Measurements from ENCODE around the gene SMKR1. TPM values are rescaled to one million over a fixed set of nuclear protein-coding genes. Genes with fewer than 3 reads are reported as not detected.

The SMKR1 gene
- total RNA-seq, 2 donors from 2014 or later = 3.4 TPM; not detected in 1

DNA sequence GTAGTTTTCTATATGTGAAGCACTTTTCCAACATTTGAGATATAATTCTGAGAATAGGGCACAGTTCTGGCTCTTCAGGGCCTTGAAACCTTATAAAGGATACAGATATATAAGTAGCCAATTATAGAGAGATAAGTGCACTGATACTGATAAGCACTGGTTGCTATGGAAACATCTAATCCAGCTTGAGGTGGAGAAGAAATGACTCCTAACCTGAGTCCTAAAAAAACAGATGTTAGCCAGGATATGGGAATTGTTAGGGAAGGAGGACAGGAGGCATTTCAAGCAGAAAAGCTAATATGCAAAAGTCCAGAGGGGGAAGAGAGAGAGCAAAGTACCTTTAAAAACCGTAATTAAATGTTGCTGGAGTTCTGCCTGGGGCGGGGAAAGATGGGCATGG lies 37.3 kb upstream of the SMKR1 start:
- DNase-seq (no peak), ATAC-seq (no peak)
- H3K4me1 ChIP-seq = no peaks in the 10 kb centered on the region
- no peak for TF ChIP-seq POLR2A (IDR thresholded peaks at IDR 0.05)
- TF ChIP-seq, protein P1, sequence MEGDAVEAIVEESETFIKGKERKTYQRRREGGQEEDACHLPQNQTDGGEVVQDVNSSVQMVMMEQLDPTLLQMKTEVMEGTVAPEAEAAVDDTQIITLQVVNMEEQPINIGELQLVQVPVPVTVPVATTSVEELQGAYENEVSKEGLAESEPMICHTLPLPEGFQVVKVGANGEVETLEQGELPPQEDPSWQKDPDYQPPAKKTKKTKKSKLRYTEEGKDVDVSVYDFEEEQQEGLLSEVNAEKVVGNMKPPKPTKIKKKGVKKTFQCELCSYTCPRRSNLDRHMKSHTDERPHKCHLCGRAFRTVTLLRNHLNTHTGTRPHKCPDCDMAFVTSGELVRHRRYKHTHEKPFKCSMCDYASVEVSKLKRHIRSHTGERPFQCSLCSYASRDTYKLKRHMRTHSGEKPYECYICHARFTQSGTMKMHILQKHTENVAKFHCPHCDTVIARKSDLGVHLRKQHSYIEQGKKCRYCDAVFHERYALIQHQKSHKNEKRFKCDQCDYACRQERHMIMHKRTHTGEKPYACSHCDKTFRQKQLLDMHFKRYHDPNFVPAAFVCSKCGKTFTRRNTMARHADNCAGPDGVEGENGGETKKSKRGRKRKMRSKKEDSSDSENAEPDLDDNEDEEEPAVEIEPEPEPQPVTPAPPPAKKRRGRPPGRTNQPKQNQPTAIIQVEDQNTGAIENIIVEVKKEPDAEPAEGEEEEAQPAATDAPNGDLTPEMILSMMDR (IDR thresholded peaks at IDR 0.05) = no peak
- intact Hi-C loops (cut with DNase I) = loop anchor here (10.0 kb wide), 1 partner anchor 250 kb away; no protein-coding TSS in a partner anchor
- no peaks in the 10 kb centered on the region for H3K9me3 ChIP-seq
- no peak overlapping the region for H3K4me3 ChIP-seq
- H3K27ac ChIP-seq = no peak overlapping the region
- 75 to 80% methylated on average over 2 of the region's 2 CpGs for WGBS, 2 donors
- H3K36me3 ChIP-seq (replicated peaks in 1 of 2; ENCODE audit: insufficient read depth in 1 of 2, low read depth in 2 of 2) = no peaks in the 10 kb centered on the region
- no peaks in the 10 kb centered on the region for H3K27me3 ChIP-seq

DNA sequence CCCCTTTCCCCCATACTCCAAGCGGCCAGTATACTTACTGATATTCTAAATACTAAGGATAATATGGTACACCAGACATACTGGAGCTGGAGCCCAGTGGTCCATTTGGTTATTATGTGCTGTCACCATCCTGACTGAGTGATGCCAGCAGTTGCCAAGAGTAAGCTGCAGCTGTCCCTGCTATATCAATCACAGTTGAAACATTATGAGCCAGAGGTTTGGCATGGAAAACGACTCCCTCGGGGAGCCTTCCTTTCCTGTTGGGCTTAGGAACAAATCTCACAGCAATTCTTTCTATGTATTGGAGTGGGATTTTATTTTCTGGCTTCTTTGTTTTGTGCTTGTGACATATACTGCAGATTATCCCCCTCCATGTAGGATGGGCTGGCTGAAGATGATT lies 35.5 kb upstream of the SMKR1 start:
- no peak for TF ChIP-seq POLR2A (IDR thresholded peaks at IDR 0.05)
- TF ChIP-seq, protein P1 (IDR thresholded peaks at IDR 0.05) = no peak
- Histone ChIP-seq H3K27ac (no peak overlapping the region), H3K27me3 (no peaks in the 10 kb centered on the region), H3K36me3 (replicated peaks in 1 of 2; ENCODE audit: insufficient read depth in 1 of 2, low read depth in 2 of 2) (no peaks in the 10 kb centered on the region), H3K9me3 (no peaks in the 10 kb centered on the region), H3K4me1 (no peaks in the 10 kb centered on the region), H3K4me3 (no peak overlapping the region)
- no peak for DNase-seq
- intact Hi-C loops (cut with DNase I) = loop anchor here (10.0 kb wide), 1 partner anchor 252 kb away; no protein-coding TSS in a partner anchor
- 78 to 91% methylated on average over 3 of the region's 3 CpGs for WGBS, 2 donors
- no peak for ATAC-seq

DNA sequence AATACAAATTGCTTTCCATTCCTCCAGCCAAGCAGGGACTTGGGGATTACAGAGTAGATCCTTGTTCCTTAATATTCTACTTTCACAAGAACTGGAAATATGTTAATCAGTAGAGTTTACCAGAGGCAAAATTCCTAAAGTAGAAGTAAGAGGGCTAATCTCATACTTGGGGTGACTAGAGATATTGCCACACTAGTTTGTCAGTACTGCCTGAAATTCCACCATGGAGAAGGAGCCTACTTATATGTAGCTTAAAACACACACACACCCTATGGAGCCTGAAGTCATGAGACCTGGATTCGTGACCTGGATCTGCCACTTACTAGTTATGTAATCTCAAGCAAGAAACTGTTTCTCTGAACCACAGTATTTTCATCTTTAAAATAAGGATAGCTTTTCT lies 34.2 kb upstream of the SMKR1 start:
- no peaks in the 10 kb centered on the region for H3K27me3 ChIP-seq
- no peak overlapping the region for H3K27ac ChIP-seq
- no peaks in the 10 kb centered on the region for H3K36me3 ChIP-seq (replicated peaks in 1 of 2; ENCODE audit: insufficient read depth in 1 of 2, low read depth in 2 of 2)
- H3K4me1 ChIP-seq = no peaks in the 10 kb centered on the region
- H3K4me3 ChIP-seq = no peak overlapping the region
- ATAC-seq (no peak), DNase-seq (no peak)
- intact Hi-C loops (cut with DNase I) = loop anchor here (10.0 kb wide), 1 partner anchor 253 kb away; no protein-coding TSS in a partner anchor
- TF ChIP-seq POLR2A (IDR thresholded peaks at IDR 0.05) = no peak
- TF ChIP-seq, protein P1 (IDR thresholded peaks at IDR 0.05) = no peak
- no peaks in the 10 kb centered on the region for H3K9me3 ChIP-seq
- WGBS, 2 donors = 65 to 74% methylated on average over 1 of the region's 1 CpG

DNA sequence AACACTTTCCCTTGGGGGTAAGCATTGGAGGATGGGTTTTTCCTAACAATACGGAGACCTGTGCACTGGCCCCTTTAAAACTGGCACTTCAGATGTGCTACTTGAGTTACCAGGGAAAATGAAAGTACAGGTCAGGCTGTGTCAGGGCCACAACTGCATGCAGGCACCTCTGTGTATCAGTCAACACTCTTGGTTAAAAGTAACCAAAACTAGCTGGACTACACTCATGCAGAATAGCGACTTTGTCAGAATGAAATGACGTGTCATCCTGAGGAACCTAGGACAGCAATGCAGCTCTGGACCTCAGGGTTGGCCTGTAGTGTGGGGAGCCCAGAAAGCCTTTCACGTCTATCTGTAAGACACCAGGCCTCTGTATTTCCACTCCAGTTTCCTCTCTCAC lies 33.8 kb upstream of the SMKR1 start:
- Histone ChIP-seq H3K36me3 (replicated peaks in 1 of 2; ENCODE audit: insufficient read depth in 1 of 2, low read depth in 2 of 2) (no peaks in the 10 kb centered on the region), H3K9me3 (no peaks in the 10 kb centered on the region), H3K4me1 (no peaks in the 10 kb centered on the region), H3K27ac (no peak overlapping the region), H3K4me3 (no peak overlapping the region), H3K27me3 (no peaks in the 10 kb centered on the region)
- WGBS, 2 donors = 60 to 68% methylated on average over 4 of the region's 4 CpGs
- no peak for TF ChIP-seq POLR2A (IDR thresholded peaks at IDR 0.05)
- TF ChIP-seq, protein P1 (IDR thresholded peaks at IDR 0.05) = no peak
- DNase-seq (no peak), ATAC-seq (no peak)
- intact Hi-C loops (cut with DNase I) = loop anchor here (10.0 kb wide), 1 partner anchor 254 kb away; no protein-coding TSS in a partner anchor

DNA sequence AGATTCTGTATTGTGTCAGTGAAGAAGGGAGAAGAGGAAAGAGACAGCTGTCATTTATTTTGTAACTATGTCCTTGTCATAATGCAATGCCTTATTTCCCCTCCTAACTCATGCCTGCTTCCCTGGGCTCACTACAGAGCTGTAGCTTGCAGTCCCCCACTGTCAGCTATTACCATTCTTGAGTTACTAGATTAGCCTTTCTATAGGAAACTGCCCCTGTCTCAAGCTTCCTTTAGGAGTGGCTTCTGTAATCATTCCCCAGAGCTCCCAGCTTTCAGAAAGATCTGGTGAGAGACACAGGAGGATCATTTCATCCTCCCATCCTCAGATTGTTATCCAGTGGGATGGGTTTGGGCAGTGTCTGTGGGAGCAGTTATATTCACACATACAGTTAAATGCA lies 32.4 kb upstream of the SMKR1 start:
- H3K27ac ChIP-seq = no peak overlapping the region
- TF ChIP-seq POLR2A (IDR thresholded peaks at IDR 0.05) = no peak
- TF ChIP-seq, protein P1 (IDR thresholded peaks at IDR 0.05) = no peak
- DNase-seq (no peak), ATAC-seq (no peak)
- intact Hi-C loops (cut with DNase I) = loop anchor here (10.0 kb wide), 2 partner anchors 105 to 255 kb away; no protein-coding TSS in a partner anchor
- no peaks in the 10 kb centered on the region for H3K36me3 ChIP-seq (replicated peaks in 1 of 2; ENCODE audit: insufficient read depth in 1 of 2, low read depth in 2 of 2)
- H3K9me3 ChIP-seq = no peaks in the 10 kb centered on the region
- H3K4me1 ChIP-seq = no peaks in the 10 kb centered on the region
- H3K4me3 ChIP-seq = no peak overlapping the region
- H3K27me3 ChIP-seq = no peaks in the 10 kb centered on the region

All from body of pancreas (tissue), 4 donors.